ENCODE results near the gene RHBDD1.
"Not testable (repeated sequence)": the region's sequence is repeated elsewhere in the genome, so short reads cannot be mapped to it uniquely, and the experiment has no call there.

The RHBDD1 gene

DNA sequence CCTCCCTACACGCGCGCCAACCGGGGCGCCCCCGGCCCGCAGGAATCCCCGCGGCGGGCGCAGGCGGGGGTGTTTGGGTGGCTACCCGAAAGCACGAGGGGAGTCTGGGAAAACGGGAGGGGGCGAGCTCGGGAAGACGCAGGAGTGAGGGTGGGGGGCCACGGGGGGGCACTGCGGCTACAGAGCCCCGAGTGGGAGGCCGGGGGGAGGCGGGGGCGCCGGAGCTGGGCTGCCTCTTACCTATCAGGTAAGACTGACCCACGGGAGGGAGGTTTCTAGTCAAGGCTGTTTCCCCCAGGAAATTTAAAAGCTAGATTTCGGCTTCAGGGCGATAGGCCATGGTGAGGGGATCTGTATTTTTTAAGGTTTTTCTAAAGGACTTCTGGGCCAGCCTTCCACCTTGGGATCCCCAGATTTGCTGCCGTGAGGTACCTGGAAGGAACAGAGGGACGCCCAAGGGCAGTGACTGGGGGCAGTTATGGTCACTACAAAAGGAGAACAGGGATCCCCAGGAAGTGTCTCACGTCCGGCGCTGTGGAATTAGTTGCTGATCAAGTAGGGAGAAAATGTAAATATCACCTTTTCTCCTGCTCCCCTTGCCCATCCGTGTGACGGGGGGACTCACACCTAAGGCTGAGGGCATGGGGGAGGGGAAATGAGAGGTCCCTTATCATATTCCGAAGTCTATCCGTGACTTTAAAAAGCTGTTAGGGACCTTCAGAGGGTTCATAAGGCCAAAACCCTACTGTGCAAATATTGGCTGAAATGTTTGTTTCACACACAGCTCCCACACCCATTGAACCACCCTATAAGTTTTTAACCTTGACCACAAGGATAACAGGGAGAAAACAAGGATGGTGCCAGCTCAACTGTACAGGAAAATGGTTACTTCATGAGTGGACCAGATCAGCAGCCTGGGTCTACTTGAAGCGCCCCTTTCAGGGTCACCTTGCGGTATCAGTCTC is 35.6 kb upstream of the RHBDD1 start:
- DNase-seq = no peak

- DNase-seq = peak; percentile 73
Measured at GRCh38 chr2:226800941-226801784, 34.7 kb upstream of the RHBDD1 start.

GRCh38 chr2:226802573-226802972 is 33.3 kb upstream of the RHBDD1 start:
- peak; percentile 19 for DNase-seq

- no peak for DNase-seq
Measured at GRCh38 chr2:226803410-226803809, 32.4 kb upstream of the RHBDD1 start.

DNA sequence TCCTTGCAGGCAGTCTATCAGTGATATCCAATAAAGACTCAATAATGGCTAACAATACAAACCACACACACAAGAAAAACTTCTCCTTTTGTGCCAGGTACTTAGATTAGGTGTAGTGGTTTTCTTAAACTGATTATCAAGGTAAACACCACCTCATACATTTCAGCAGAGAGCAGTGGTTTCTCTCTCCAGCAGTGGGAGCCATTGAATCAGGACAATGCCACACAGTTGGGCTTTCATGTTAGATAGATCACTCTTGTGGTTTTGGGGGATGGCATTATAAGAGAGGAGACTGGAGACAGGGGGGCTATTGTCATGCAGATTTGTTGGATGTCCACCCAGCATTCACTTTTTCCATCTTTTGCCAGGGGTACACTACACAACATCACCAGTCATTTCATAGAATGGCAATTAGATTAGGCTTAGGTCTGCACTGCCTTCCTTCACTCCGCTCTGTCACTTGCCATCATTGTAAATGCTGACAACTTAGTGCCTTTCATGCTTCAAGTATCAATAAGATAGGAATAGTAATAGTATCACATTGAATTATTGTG is 22.6 kb upstream of the RHBDD1 start:
- no peak for DNase-seq

GRCh38 chr2:226818930-226819329 is 16.9 kb upstream of the RHBDD1 start:
- peak; percentile 92 for DNase-seq

DNA sequence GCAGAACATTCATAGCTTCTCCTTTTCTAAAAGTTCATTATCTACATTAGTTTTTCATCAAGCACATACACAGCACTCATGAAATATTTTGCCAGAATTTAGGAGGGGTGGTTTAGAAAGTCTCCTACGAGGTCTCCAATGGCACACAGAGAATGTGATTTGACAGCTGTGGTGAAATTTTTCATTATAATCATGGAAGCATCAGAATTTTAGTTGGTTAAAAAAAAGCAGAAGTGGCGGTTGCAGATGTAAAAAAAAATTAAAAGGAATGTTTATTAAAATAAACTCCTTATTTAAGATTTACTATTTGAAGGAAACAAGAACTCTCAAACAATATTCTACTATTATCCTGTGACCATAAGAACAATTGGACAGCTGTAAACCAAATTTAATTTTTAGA is 10.8 kb upstream of the RHBDD1 start:
- no peak for DNase-seq

GRCh38 chr2:226828191-226828590 is 7.7 kb upstream of the RHBDD1 start:
- no peak for DNase-seq

- DNase-seq = no peak
Measured at GRCh38 chr2:226829721-226830631, 5.9 kb upstream of the RHBDD1 start.

- DNase-seq = no peak
Measured at GRCh38 chr2:226831266-226831665, 4.6 kb upstream of the RHBDD1 start.

- no peak for DNase-seq
Measured at GRCh38 chr2:226832061-226832460, 3.8 kb upstream of the RHBDD1 start.

DNA sequence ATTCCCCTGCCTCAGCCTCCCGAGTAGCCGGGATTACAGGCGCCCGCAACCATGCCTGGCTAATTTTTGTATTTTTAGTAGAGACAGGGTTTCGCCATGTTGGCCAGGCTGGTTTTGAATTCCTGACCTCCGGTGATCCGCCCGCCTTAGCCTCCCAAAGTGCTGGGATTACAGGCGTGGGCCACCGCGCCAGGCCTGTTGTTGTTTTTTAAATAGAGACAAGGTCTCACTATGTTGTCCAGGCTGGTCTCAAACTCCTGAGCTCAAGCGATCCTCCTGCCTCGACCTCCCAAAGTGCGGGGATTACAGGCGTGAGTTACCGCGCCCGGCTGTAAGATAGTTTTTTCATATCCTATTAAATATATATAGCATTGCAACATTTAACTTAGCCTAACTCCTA is 974 bp upstream of the RHBDD1 start:
- not testable (repeated sequence) for DNase-seq

- DNase-seq = peak; percentile 67
Measured at GRCh38 chr2:226835420-226835795, 446 bp upstream of the RHBDD1 start.

- DNase-seq = no peak
Measured at GRCh38 chr2:226836548-226836885, 663 bp downstream of the RHBDD1 start.

GRCh38 chr2:226837334-226837733 is 1.5 kb downstream of the RHBDD1 start:
- no peak for DNase-seq

- no peak for DNase-seq
Measured at GRCh38 chr2:226837787-226838603, 2.1 kb downstream of the RHBDD1 start.

DNA sequence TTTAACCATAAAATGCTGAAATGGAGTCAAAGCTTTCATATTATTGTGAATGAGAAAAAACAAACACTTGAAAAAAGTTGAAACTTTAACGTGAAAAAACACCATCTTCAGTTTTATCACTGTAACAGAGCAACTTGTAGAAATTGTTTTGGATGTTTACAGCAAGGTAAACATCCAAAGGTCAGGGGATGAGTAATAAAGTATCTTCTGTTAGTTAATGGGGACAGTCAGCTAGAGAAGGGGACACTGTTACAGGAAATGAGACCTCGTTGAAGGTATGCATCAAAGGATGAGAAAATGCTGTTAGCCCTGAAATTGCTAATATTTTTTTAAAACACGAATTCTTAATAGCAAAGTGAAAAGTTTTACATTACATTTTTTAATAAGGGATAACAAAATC is 2.9 kb downstream of the RHBDD1 start:
- no peak for DNase-seq

- DNase-seq = no peak
Measured at GRCh38 chr2:226839161-226839560, 3.3 kb downstream of the RHBDD1 start.

DNA sequence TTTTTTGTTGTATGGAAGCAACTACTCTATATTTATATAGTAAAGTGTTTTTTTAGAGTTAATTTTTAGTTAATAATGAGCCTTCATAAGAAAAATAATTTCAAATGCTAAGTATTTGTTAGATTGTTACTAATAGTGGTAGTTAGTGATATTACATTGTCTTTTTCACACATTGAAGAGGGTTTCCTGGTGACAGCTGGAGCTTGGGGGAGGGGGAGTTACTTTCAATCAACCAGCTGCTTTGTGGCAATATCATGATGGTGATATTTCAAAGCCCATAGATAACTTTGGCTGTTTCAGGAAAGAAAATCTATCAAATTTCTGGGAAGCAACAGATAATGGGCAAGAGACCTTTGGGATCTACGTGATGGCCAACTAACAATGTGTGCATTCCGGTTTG is 4.1 kb downstream of the RHBDD1 start:
- DNase-seq = no peak

DNA sequence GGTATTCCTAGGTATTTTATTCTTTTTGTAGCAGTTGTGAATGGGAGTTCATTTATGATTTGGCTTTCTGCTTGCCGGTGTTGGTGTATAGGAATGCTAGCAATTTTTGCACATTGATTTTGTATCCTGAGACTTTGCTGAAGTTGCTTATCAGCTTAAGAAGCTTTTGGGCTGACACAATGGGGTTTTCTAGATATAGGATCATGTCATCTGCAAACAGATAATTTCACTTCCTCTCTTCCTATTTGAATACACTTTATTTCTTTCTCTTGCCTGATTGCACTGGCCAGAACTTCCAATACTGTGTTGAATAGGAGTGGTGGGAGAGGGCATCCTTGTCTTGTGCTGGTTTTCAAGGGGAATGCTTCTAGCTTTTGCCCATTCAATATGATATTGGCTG is 7.1 kb downstream of the RHBDD1 start:
- DNase-seq = not testable (repeated sequence)

DNA sequence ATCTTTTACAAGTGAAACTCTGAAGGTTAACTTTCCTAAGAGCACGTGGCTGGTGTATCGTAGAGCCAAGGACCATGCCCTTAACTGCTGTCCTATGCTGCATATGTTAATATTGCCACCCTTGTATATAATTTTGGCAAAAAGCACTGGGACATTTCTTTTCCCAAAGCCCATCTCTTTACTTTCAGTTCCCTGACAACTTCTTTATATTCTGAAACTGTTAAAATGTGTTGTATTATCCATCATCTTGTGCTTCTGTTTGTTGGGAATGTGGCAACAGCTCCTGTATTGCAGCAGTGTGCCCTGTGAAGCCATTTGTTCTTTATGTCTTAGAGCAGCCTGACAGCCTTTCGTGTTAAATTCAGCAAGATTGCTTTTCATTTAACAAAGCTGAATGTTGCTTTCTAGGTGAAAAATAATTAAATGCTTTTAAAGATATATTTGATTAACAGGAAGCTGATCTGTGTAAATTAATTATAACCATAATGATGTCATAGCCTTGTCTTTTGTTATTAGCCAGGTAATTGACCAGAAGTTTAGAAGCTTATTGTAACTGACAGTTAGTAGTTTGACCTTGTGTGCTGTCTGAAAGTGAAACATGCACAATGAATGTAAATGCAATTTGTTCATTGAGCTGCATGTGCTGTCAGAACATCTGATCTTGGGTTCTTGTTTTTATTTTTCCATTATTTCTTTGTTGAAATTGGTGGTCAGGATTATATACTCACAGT is 9.7 kb downstream of the RHBDD1 start:
- DNase-seq = no peak
